WERI-Rb-1 (cell line): ENCODE data around the gene COX19.

Source experiments
- DNase-seq: peaks from one replicate; pipeline ENCODE4 v3.0.0-alpha.2; 2020
- H3K27ac ChIP-seq: fragments of 250-450 bp; sonication (Bioruptor Pico); 2 replicates; pipeline ENCODE4 v1.5.1; 2020; ENCODE audit warnings: mild to moderate bottlenecking, moderate library complexity
- H3K27me3 ChIP-seq: fragments of 250-450 bp; sonication (Bioruptor Pico); 2 replicates; pipeline ENCODE4 v1.5.1; 2021; ENCODE audit warnings: mild to moderate bottlenecking, low read depth, moderate library complexity; ENCODE audit not compliant: insufficient read depth, severe bottlenecking
- H3K36me3 ChIP-seq: fragments of 250-450 bp; sonication (Bioruptor Pico); 2 replicates; pipeline ENCODE4 v1.5.1; 2020; ENCODE audit warnings: mild to moderate bottlenecking, moderate library complexity
- H3K4me3 ChIP-seq: 2 replicates; pipeline ENCODE4 v1.5.1; 2011; ENCODE audit warnings: low read depth, mild to moderate bottlenecking, control low read depth, low read length
- H3K9me3 ChIP-seq: fragments of 250-450 bp; sonication (Bioruptor Pico); 2 replicates; pipeline ENCODE4 v1.5.1; 2021; ENCODE audit warnings: mild to moderate bottlenecking, moderate library complexity; ENCODE audit not compliant: severe bottlenecking
- TF ChIP-seq, protein P1 (sequence below): IDR thresholded peaks from 2 replicates; pipeline ENCODE4 v1.5.1; 2011; ENCODE audit warnings: low read depth, mild to moderate bottlenecking, control low read depth, inconsistent platforms, low read length

The COX19 gene

GRCh38 chr7:994592-995308 lies 19.4 kb upstream of the COX19 start:
- Histone ChIP-seq H3K27me3 (no peaks in the 10 kb centered on the region), H3K4me3 (no peak overlapping the region), H3K9me3 (no peaks in the 10 kb centered on the region), H3K27ac (no peak overlapping the region), H3K36me3 (peaks cover 17% of the 10 kb centered on the region)
- DNase-seq = no peak
- TF ChIP-seq, protein P1, sequence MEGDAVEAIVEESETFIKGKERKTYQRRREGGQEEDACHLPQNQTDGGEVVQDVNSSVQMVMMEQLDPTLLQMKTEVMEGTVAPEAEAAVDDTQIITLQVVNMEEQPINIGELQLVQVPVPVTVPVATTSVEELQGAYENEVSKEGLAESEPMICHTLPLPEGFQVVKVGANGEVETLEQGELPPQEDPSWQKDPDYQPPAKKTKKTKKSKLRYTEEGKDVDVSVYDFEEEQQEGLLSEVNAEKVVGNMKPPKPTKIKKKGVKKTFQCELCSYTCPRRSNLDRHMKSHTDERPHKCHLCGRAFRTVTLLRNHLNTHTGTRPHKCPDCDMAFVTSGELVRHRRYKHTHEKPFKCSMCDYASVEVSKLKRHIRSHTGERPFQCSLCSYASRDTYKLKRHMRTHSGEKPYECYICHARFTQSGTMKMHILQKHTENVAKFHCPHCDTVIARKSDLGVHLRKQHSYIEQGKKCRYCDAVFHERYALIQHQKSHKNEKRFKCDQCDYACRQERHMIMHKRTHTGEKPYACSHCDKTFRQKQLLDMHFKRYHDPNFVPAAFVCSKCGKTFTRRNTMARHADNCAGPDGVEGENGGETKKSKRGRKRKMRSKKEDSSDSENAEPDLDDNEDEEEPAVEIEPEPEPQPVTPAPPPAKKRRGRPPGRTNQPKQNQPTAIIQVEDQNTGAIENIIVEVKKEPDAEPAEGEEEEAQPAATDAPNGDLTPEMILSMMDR = no peak

- TF ChIP-seq, protein P1 = peak; percentile 100
- H3K36me3 ChIP-seq = peaks cover 9% of the 10 kb centered on the region
- no peaks in the 10 kb centered on the region for H3K27me3 ChIP-seq
- H3K27ac ChIP-seq = 0 out of 2 replicates have a peak overlapping the region, but pooled peaks have one; percentile 11
- H3K9me3 ChIP-seq = no peaks in the 10 kb centered on the region
- peak; percentile 98 for DNase-seq
- H3K4me3 ChIP-seq = no peak overlapping the region
Measured at GRCh38 chr7:992709-993607, 17.6 kb upstream of the COX19 start.

GRCh38 chr7:991729-992656 lies 16.6 kb upstream of the COX19 start:
- TF ChIP-seq, protein P1 = no peak
- Histone ChIP-seq H3K27ac (no peak overlapping the region), H3K27me3 (no peaks in the 10 kb centered on the region), H3K36me3 (peaks cover 6% of the 10 kb centered on the region), H3K9me3 (no peaks in the 10 kb centered on the region), H3K4me3 (no peak overlapping the region)
- no peak for DNase-seq

DNA sequence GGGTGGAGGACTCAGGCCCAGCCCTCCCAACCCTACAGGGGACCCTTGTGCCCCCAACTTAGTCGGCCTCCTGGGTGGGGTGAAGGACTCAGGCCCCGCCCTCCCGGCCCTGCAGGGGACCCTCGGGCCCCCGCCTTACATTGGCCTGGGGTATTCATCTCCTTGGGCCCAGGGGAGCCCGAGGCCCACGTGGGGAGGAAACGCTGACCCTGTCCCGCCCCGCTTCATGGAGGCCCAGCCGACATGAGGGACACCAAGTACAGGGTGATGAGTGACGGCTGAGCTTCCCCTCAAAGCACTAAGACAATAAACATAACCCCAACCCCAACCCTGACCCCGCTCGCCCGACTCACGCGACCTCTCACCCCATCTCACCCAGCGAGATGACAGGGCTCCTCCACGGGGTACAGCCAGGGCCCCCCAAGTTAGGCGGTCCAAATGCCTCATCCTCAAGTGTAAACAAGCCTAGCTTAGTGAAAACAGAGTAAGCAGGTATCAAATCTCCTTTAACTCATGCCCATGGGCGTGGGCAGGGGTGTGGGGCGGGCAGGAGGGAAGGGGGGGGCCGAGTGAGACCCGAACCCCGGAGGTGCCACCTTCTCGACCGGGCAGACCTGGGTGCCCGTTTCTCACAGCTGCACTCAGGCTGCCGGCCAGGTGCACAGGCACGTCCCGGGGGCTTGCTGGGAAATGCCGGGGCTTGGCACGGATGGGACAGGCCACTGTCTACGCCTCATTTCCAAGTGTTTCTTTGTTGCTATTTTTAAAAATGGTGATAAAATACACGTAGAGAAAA lies 15.8 kb upstream of the COX19 start:
- no peak overlapping the region for H3K27ac ChIP-seq
- no peak for DNase-seq
- H3K27me3 ChIP-seq = no peaks in the 10 kb centered on the region
- TF ChIP-seq, protein P1 = no peak
- H3K4me3 ChIP-seq = no peak overlapping the region
- no peaks in the 10 kb centered on the region for H3K9me3 ChIP-seq
- no peaks in the 10 kb centered on the region; the same call in 1 of the 2 replicates for H3K36me3 ChIP-seq
